NCI-H748 treated with DMSO at 0.1 percent for 48 hours (cell line): ENCODE measurements around the gene SPTBN1.

Experiments
- DNase-seq: peaks from one replicate; lab custom pipeline; 2025; lab: John Stamatoyannopoulos, UW

Gene SPTBN1

GRCh38 chr2:54553775-54554174, 97.6 kb downstream of the SPTBN1 start:
- no peak for DNase-seq

GRCh38 chr2:54555318-54555837, 99.3 kb downstream of the SPTBN1 start:
- no peak for DNase-seq

GRCh38 chr2:54556621-54557121, 100.5 kb downstream of the SPTBN1 start:
- no peak for DNase-seq

- DNase-seq: no peak
Measured at GRCh38 chr2:54557211-54557600, 101.1 kb downstream of the SPTBN1 start.

- peak; percentile 45 for DNase-seq
Measured at GRCh38 chr2:54557601-54558187, 101.6 kb downstream of the SPTBN1 start.

- peak; percentile 50 for DNase-seq
Measured at GRCh38 chr2:54558188-54559005, 102.3 kb downstream of the SPTBN1 start.

GRCh38 chr2:54559006-54559445, 102.9 kb downstream of the SPTBN1 start:
- no peak for DNase-seq

GRCh38 chr2:54559593-54560145, 103.5 kb downstream of the SPTBN1 start:
- no peak for DNase-seq

- no peak for DNase-seq
Measured at GRCh38 chr2:54560146-54560881, 104.2 kb downstream of the SPTBN1 start.

GRCh38 chr2:54561010-54561409, 104.9 kb downstream of the SPTBN1 start:
- no peak for DNase-seq

- DNase-seq: no peak
Measured at GRCh38 chr2:54564439-54564838, 108.3 kb downstream of the SPTBN1 start.

GRCh38 chr2:54565551-54565950, 109.4 kb downstream of the SPTBN1 start:
- no peak for DNase-seq

- no peak for DNase-seq
Measured at GRCh38 chr2:54566896-54567295, 110.8 kb downstream of the SPTBN1 start.

- DNase-seq: no peak
Measured at GRCh38 chr2:54568876-54569321, 112.8 kb downstream of the SPTBN1 start.

- DNase-seq: no peak
Measured at GRCh38 chr2:54569745-54570301, 113.7 kb downstream of the SPTBN1 start.

GRCh38 chr2:54570321-54570855, 114.3 kb downstream of the SPTBN1 start:
- DNase-seq: no peak

- peak; percentile 24 for DNase-seq
Measured at GRCh38 chr2:54570925-54571694, 115.0 kb downstream of the SPTBN1 start.

- peak; percentile 29 for DNase-seq
Measured at GRCh38 chr2:54572262-54572635, 116.1 kb downstream of the SPTBN1 start.

GRCh38 chr2:54572636-54573536, 116.8 kb downstream of the SPTBN1 start:
- peak; percentile 26 for DNase-seq

- no peak for DNase-seq
Measured at GRCh38 chr2:54573537-54573919, 117.4 kb downstream of the SPTBN1 start.
